Right lobe of liver (tissue), 4 donors: ENCODE measurements around the gene CCDC120.

Source experiments
- CTCF ChIP-seq, 4 donors: fragments of 200-600 bp in 3 of 4; fragments of 450-650 bp in 1 of 4; IDR thresholded peaks; one replicate each; pipeline versions ENCODE4 v1.5.1 to v1.8.0; 2016 to 2022; ENCODE audit warnings: antibody characterized with exemption in 4 of 4, mild to moderate bottlenecking in 2 of 4
- POLR2A ChIP-seq: fragments of 450-650 bp; IDR thresholded peaks from one replicate; pipeline ENCODE4 v1.6.1; 2017; ENCODE audit warnings: antibody characterized with exemption, mild to moderate bottlenecking
- donor health status: DM: no; HTN: no; CAD: no.
- donor health status: DM: no; HTN: no; CAD: no.
- donor health status: DM: no; HTN: yes; CAD: no.

- TF ChIP-seq POLR2A (no peak), CTCF (IDR thresholded peaks at IDR 0.05) (no peak)
Measured at GRCh38 chrX:49019050-49019449, 39.7 kb upstream of the CCDC120 start.
